Measurements from ENCODE around the gene ATRNL1.

ATRNL1 gene

DNA sequence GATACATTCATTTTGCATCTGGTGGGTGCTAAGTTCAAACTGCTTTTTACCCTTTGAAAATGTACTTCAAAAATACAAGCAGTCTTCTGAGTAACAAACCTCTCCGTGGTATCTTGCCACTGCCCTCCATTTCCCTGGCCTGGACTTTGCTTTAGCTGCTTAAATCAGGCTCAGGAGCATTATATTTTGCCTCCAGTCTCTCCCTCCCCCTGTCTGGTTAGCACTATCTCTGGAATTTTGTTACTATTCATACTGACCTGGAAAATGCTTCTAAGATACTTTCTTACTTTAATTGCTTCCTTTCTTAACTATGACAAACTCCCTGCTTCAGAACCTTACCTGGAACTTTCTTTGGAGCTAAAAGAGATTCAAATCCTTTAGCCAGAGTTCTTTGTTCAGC is 810.0 kb downstream of the ATRNL1 start:
- no peak overlapping the region for H3K4me3 ChIP-seq (ENCODE audit: low read depth, low read length)
- TF ChIP-seq, protein P1, sequence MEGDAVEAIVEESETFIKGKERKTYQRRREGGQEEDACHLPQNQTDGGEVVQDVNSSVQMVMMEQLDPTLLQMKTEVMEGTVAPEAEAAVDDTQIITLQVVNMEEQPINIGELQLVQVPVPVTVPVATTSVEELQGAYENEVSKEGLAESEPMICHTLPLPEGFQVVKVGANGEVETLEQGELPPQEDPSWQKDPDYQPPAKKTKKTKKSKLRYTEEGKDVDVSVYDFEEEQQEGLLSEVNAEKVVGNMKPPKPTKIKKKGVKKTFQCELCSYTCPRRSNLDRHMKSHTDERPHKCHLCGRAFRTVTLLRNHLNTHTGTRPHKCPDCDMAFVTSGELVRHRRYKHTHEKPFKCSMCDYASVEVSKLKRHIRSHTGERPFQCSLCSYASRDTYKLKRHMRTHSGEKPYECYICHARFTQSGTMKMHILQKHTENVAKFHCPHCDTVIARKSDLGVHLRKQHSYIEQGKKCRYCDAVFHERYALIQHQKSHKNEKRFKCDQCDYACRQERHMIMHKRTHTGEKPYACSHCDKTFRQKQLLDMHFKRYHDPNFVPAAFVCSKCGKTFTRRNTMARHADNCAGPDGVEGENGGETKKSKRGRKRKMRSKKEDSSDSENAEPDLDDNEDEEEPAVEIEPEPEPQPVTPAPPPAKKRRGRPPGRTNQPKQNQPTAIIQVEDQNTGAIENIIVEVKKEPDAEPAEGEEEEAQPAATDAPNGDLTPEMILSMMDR (IDR thresholded peaks at IDR 0.05; ENCODE audit: low read depth, low read length): no peak

DNA sequence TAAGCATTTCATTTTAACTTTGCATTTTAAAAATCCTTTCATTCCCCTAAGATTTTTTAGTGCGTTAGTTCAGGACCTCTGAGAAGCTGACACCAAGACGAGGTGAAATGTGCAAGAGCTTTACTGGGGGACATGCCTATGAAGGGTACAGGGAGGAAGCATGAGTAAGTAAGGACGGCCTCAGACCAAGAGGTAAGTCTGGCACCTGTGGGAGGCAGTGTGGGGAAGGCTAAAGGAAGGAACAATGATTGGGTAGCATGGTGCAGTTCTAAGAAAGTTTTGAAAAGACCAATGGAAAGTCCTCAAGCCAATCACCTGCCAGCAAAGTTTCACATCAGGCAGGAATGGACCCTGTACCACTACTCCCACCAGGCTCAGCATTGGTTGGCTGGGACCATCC is 810.7 kb downstream of the ATRNL1 start:
- TF ChIP-seq, protein P1 (IDR thresholded peaks at IDR 0.05; ENCODE audit: low read depth, low read length): no peak
- no peak overlapping the region for H3K4me3 ChIP-seq (ENCODE audit: low read depth, low read length)

DNA sequence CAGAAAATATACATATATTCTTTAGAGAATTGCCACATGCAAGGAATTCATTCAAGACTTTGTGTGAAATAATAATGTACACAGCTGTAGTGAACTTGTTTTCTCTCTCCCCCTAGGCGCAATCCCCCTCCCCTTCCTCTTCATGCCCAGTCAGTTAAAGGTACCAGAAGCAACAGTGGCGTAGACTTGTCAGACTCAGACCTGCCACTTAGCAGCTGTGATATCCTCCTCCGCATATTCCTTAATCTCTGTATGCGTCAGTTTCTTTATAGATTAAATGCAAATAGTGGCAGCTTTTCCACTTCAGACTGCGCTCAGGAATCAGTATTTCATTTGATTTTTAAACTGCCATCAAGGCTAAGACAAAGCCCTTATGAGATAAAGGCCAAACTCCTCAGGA is 815.9 kb downstream of the ATRNL1 start:
- TF ChIP-seq, protein P1 (IDR thresholded peaks at IDR 0.05; ENCODE audit: low read depth, low read length): no peak
- H3K4me3 ChIP-seq (ENCODE audit: low read depth, low read length): no peak overlapping the region

DNA sequence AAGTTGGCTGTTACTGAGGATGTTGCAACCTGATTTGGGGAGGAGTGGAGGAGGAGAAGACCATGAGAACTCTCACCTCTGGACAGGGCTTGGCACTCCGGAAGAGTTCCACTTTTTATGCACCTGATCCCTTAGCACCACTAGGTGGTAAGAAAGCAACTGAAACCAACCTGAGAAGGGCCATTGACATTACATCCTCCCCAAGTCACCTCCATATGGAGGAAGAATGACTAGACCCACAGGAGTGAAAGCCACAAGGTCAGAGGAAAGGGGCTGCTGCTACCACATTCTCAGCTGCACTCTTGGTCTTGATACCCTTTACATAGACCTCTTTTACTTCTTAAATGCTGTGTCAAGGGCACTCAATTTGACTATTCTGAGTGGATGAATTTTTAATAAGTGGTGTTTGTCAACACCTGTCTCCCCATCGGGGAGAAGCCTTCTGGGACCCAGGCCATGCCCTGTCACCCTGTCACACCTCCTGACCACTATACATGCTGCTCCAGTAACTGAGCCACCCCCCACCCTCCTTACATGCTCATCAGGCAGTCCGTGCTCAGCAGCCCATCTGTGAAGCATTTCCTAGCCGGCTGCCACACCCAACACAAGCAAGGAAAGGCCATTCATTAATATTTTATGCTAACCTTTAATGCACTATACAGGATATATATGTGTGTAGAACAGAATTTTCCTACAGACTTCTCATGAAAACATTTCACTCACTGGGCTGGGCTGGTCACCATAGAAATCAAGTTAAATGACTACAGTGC is 817.0 kb downstream of the ATRNL1 start:
- no peak overlapping the region for H3K4me3 ChIP-seq (ENCODE audit: low read depth, low read length)
- TF ChIP-seq, protein P1 (IDR thresholded peaks at IDR 0.05; ENCODE audit: low read depth, low read length): no peak

DNA sequence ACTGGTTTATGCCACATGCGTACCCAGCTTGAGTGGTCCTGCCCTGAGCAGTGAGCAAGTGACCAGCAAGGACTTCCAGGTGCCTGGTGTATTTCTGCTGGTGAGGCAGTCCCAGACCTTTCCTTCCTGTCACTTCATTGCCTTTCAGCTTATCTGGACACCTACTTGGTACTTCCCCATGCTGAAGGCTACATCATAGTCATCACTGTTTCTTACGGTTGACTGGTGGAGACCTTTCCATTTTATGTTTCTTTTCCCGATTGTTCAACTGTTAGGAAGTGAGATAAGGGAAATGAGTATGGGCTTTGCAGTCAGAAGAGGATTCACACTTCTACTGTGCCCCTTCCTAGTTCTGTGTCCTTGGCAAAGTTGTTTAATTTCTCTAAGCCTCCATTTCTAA is 821.3 kb downstream of the ATRNL1 start:
- TF ChIP-seq, protein P1 (IDR thresholded peaks at IDR 0.05; ENCODE audit: low read depth, low read length): no peak
- no peak overlapping the region for H3K4me3 ChIP-seq (ENCODE audit: low read depth, low read length)

DNA sequence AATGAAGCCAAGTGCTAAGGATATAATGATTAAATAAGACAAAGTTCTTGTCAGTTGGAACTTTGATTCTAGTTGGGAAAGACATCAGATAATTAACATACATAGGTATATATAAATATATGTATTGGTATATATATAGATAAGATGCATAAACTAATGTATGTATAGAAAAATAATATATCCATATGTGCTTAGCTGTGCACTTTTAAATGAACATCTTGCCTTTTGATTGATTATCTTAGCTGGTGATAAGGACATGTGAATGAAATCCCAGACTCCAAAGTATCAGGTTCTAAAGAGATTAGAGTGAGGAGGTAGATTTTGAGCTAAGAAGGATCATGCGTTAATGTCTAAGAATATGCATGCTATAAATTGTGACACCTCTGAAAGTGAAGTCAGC is 822.3 kb downstream of the ATRNL1 start:
- TF ChIP-seq, protein P1 (IDR thresholded peaks at IDR 0.05; ENCODE audit: low read depth, low read length): no peak
- no peak overlapping the region for H3K4me3 ChIP-seq (ENCODE audit: low read depth, low read length)

DNA sequence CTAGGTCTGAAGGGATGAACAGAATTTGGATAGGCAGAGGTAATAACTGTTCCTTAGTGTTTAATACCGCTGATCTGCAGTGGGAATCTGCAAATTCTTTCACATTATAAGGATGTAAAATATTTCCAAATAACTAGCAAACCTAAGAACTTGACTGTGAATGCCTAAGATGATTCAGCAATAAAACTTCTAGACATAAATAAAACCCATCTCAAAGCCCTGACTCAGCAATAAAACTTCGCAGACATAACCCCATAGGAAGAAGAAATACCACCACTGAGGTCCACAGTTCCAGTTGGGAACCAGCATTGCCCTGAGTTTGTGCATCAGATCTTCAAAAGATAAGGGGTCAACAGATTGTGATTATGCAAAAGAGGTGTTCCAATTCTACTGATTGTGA is 825.6 kb downstream of the ATRNL1 start:
- TF ChIP-seq, protein P1 (IDR thresholded peaks at IDR 0.05; ENCODE audit: low read depth, low read length): no peak
- H3K4me3 ChIP-seq (ENCODE audit: low read depth, low read length): no peak overlapping the region

All from WI38 (cell line).